HG03175 (cell line): ENCODE measurements around the gene CUL1.
A peak's percentile ranks its signal among the peaks of the same experiment; 100 is the strongest.
"Not testable (repeated sequence)": the region's sequence is repeated elsewhere in the genome, so short reads cannot be mapped to it uniquely, and the experiment has no call there.

Experiments used
- ATAC-seq: cut with Tn5 transposase; IDR thresholded peaks from one replicate; pipeline ENCODE4 v1.9.1; 2021; ENCODE audit warnings: mild to moderate bottlenecking, moderate library complexity; ENCODE audit not compliant: unreplicated experiment

The CUL1 gene

DNA sequence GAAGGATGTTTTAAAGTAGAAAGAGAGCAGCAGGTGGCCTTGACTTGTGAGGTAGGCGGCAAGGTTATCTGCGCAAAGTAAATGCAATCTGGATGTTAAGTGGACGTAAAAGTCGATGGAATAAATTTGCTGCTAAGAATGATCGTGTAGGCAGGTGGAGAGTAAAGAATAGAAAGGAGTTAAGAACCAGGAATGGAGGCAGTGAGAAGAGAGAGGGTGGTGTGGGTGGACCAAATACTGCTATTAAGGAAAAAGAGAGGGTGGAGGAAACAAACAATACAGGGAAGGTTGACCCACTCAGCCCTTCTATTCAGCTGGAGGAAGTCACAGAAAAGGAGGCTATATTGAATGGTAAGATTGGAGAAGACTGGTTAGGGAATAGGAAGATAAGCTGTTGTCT is 1.9 kb upstream of the CUL1 start:
- ATAC-seq: no peak

DNA sequence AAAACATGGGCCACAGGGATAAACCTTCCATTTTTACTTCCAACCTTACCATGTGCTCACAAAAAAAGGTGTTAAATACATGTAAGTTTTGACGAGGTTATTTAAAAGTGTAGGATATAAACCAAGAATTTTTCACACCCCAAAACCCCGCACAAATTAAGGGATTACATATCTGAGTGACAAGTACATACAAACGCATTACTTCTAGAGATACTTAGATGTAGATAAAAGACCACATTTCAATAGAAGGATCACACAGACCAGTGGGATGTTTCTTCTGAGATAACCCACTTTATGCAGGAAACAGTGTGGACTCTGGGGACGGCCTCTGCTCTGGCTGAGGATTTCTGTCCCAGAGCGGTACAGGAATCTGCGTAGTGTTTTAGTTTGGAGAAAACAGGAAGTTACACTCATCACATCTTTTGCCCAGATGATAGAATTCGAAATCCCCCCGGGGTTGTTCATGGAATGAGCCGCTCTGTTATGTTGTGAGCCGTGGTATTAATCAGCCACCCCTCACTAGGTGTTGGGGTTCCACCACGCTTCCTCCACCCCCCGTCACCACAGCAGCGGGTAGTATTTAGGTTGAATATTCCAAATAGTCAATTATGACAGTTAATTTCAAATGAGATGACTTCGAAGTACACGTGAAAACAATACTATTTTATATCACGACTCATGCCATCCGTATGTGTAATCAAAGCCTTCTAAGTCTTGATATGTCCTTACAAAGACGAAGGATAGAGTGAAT is 1.3 kb upstream of the CUL1 start:
- no peak for ATAC-seq

DNA sequence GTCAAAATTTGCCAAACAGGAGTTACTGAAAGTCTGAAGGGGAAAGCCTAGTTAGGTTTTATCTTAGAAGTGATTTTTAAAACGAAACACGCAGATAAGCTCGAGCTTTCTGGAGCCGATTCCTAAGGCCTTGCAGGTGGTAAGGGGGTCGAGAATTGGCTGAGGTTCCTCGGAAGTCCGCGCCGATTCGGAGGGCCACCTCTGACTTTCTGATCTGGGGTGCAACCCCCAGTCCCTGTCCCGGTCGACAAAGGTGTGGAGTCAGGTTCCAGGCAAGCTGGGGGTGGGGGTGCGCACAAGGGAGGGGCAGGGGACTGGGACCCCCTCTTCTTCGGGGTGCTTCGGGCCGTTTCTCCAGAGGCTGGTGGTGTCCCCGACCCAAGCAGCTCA is 701 bp upstream of the CUL1 start:
- peak; percentile 6 for ATAC-seq

DNA sequence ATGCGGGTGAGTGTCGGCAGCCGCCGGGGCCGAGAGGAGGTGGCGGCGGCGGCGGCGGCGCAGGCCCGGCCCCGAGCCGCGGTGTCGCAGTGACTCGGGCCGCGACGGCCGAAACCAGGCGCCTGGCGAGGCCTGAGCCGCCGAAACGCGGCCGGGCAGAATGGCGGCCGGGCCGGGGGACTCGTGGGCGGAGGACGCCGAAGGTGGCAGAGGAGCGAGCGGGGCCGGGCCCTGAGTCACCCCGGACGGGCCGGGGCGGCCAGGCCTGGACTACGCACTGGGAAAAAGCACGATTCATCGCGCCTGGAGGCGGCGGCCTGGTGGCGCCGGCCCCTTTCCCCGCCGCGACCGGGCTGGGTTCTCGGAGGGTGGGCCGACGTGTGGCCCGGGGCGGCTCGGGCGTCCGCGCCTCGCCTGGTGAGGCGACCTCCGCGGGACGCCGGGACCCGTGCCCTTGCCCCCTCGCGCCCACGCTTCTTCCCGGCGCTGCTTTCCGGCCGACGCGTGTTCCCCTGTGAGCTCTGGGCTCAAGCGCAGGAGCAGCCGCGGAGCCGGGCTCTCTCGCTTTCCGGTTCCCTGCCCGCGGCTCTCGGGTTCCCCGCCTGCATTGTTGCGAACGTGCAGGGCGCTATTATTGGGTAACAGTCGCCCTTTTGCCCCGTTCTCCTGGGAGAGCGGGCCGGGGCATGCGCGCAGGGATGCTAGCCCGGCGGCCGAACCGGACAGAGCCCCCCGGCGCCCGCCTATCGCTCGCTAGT is 500 bp downstream of the CUL1 start:
- ATAC-seq: peak; percentile 39

DNA sequence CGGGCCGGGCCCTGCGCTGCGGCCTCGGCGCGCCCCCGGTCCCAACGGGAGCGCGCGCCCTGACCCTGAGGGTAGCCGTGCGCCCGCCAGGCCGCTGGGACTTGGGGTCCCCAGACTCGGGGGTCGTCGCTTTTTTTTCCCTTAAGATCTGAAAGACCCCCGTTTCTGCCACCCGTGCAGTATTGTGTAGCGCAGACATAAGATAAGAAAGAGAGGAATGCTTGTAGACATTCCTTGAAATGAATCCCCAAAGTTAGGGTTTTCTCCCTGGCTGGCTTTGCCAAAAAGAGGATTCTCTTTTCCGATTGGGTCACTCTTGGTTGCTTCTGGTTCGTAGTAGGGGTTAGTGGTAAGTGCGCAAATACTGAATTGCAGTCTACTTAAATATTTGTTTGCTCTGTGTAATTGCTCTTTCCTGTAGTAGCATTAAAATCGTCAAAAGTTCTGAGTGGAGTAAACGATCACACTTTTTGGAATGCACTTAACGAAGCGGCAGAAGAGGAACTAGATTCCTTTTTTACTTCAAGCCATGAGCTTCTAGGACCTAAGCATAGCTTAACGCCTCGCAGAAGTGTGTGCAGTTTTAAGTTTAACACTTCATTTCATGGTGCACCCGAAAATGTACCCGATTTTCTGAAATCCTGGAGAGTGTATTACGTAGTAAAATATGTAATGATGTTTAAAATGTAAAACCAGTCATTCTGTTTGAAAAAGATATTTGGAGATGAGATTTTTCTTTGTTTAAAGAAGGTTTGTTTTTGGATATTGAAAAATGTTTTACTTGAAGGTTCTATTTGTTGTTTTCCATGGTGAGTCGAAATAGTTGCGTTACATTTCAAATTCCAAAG is 1.3 kb downstream of the CUL1 start:
- ATAC-seq: no peak

DNA sequence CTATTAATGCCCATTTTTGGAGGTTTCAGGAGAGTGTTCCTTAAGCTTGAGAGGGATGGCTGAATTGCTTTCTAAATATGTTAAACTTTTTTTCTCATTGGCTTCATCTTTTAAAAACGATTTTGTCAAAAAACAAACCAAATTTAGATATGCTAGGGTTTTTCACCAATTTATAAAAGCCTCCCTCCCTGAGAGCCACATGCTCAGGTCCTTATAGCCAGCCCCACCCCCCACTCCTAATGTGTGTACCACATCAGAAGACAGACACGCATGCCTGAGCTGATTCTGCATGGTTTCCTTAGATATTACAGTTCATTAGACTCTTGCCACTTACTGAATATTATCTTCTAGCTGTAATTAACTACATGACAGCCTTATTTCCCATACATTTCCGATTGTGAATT is 2.0 kb downstream of the CUL1 start:
- no peak for ATAC-seq

DNA sequence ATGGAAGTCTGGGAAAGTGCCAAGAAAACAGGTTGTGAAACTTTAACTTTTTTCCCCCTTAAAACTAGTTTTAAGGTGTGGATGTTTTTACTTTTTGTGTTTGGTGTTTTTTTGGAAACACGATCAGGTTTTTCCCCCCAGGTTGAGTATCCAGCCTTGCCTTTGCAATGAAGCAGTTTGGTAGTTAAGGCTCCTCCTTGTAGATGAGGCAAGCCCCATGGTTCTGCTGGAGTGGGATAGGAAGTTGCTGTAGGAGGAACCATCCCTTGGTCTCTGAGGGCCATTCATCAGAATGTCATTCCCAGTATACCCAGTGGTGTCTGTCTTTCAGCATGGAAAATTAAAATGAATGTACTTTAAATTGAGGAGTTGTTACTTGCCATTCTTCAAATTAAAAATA is 2.7 kb downstream of the CUL1 start:
- ATAC-seq: no peak

DNA sequence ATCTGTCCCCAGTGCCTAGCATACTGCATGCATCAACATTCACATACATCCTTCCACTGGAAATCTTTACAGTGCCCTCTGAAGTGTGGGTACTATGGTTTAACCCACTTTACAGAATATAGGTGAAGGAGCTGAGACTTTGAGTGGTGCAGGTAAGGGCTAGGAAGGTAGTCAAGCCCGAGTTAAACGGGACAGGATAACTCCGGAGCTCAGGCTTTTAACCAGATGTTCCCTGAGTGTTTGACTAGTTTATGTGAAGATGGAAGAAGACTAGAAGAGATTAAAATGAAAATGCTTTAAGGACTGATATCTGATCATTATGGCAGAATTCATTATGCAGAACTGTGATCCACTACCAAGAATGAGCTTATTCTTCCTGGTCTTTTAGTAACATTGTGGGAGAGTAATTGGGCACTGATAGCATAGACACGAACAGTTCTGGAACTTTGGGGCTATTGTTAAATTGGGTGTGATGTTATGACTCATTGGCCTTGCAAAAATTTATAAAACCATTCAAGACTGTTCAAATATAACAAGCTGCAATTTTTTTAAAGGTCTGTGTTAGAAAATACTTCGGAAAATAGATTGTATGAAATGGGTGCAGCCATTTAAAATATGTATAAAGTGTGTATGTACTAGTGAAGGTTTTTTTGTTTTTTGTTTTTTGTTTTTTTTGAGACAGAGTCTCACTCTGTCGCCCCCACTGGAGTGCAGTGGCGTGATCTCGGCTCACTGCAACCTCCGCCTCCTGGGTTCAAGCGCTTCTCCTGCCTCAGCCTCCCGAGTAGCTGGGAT is 4.4 kb downstream of the CUL1 start:
- ATAC-seq: no peak

DNA sequence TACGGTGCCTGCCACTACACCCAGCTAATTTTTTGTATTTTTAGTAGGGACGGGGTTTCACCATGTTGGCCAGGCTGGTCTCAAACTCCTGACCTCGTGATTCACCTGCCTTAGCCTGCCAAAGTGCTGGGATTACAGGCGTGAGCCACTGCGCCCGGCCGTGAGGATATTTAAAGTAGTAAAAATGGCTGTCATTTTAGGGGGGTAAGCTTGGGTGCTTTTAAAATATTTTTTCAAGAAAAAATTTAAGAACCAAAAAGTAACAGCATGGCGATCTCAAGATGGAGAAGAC is 4.9 kb downstream of the CUL1 start:
- ATAC-seq: not testable (repeated sequence)

DNA sequence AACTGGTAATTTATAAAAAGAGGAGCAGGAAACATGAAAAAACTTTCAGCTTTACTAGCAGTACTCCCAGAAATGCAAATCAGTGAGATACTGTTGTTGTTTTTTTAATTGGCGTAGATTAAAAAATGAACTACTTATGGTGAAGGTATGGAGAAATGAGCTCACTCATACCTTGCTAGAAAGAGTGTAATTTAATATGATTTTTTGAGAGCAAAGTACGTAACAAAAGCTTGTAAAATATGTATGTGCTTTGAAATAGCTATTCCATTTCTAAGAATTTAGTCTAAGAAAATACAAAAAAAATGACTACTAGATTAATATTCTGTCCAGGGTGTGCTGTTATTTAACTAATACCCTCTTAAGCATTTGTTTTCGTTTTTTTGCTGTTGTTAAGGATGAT is 5.5 kb downstream of the CUL1 start:
- no peak for ATAC-seq

DNA sequence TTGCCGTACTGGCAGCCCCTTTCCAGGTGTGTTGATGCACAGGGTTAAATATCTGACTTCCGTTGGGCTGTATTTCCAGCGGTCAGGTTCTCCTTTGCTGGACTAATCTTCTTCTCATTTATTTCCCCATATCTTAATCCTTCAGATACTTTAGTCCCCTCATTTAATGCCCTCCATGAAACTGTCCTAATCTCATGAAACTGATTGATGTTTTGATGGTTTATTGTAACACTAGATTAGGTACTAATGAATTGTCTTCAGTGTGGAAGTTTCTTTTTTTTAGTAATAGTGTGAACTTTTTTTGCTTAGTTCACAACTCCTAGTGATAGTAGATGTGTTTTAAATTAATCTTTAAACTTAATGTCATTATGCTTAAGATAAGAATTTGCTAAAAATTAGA is 6.3 kb downstream of the CUL1 start:
- ATAC-seq: no peak

DNA sequence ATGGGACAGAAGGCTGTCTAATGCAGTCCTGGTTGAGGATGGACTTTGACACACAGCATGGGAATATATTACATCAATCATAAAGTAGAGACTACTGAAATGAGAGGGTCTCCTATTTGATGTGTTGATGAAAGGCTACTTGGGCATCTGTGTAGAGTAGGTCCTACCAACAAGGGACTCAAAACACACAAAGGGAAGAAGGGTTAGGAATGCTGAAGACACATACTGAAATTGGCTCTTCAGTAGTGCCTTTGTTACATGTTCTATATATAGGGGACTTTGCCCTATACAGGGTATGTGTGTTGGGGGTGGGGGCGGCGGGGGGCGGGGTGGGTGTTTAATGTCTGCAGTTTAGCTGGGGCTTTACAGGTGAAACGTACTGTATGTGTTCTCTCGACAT is 7.7 kb downstream of the CUL1 start:
- ATAC-seq: no peak

DNA sequence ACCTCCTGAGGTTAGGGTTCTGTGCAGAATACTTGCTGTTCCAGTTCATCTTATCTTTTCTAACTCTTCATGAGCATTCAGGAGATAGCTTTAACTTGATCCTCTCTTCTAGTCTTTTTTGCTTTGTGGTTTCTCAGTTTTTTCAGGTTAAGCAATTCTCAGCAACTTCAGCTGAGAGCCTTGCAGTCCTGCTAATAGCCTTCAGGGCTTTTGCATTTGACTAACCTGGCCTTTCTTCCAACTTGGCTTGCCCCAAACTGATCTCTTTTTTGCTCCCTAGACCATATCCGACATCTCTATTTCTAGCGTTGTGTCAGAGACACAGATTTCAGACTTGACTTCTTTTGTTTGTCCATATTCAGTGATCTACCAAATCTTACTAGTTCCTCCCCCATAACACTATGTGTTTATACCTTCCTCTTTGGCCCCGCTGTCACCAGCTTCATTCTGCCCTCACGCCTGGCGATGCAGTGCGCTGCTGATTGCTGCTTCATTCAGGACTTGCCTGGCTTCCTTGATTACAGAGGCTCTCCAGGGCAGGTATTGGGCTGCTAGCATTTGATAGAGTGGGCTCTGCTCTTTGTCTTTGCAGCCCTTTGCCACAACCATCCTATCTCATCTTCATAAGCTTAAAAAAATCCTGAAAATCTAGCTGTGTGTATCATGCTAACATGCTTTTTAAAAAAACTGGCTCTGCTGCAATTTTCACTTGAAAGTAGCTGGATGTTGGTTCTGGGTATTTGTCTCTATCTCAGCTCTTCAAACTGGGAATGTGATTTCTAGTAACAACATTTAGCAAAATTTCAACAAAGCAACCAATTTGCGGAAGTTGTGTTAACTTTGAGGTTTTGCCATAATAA is 9.6 kb downstream of the CUL1 start:
- ATAC-seq: no peak

DNA sequence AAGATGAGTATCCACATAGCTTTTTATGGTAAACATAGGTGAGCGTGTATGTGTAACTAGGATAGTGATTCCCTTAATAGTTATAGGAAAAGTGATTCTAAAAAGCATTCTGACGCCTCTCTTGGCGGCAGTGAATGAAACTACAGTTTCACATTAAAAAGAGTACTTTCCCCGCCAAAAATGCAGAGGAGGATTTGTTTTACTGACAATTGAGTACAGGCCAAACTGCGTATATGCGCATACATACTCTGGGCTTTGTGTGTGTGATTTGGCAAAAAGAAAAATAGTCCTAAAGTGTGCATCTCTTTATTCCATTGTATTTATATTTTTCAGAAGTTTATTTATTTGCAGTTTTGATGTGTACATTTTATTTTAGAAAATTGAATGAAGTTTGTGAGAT is 10.3 kb downstream of the CUL1 start:
- ATAC-seq: no peak

DNA sequence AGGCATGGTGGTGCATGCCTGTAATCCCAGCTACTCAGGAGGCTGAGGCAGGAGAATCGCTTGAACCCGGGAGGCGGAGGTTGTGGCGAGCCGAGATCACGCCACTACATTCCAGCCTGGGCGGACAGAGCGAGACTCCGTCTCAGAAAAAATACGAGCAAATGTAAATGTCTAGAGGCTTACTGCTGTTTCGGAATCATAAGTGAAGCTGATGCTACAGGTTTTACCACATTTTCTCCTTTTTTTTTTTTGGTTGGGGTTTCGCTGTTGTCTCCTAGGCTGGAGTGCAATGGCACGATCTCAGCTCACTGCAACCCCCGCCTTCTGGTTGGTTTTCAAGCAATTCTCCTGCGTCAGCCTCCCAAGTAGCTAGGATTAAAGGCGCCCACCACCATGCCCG is 11.7 kb downstream of the CUL1 start:
- not testable (repeated sequence) for ATAC-seq

DNA sequence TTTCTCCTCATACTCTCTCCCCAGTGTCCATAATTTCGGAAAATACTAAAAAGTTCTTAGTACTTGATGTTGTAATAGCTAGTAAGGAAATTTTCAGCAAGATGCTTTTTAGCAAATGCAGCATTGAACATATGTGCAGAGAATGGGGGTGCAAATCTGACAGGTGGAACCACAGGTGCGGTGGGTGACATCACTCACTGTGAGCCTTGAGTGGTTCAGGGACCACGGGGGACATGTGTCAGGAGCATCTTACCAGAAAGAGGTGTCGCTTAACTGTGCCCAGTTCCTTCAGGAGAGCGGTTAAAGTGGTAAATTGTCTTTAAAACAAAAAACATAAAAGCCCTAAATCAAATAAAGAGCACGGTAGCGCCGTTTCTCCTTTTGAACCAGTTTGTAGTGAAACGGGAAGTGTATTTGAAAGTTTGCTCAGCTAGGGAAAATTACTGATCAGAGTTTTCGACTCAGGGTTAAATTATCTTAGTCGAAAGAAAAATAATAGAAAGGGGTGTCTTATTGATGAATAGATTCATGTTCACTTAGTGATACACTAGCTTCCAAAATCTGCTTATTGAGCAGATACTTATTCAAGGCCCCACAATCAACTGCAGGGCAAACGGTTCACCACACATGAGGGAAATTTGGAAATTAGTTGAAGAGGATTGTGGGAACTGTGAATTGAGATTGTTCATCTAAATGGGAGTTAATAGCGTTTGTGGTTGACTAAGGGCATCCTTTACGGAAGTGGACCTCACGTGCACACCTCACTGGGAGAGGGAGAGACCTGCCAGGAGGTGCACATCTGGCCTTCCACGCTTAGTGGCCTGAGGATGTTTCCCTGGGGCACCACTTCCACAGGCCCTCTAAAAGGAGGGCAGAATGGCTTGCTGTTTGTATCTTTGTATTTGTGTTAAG is 12.7 kb downstream of the CUL1 start:
- no peak for ATAC-seq

DNA sequence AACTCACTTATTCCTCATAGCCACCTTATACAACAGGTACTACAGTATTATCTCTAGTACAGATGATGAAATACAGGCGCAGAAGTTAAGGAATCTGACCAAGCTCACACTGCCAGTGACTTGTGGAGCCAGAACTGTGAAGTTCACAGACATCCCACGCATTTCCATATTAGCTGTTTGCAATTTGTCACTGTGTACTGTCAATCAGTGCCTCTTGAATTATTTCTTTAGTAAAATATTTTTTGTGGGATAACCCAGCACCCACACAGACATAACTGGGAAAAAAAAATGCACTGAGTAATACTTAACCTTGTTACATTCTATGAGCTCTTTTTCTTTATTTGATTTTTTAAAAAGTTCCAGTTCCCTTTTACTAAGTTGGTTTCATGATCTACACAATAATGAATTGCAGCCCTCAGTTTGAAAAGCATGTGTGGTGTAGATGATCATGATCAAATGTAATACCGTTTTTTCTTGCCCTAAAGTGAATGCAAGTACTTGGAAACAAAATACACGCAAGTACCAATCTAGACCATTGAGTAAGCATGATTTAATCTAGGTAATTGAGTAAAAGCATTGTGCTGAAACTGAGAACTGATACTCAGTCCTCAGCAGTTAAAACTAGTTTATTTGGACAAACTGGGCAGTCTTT is 14.1 kb downstream of the CUL1 start:
- peak; percentile 57 for ATAC-seq

DNA sequence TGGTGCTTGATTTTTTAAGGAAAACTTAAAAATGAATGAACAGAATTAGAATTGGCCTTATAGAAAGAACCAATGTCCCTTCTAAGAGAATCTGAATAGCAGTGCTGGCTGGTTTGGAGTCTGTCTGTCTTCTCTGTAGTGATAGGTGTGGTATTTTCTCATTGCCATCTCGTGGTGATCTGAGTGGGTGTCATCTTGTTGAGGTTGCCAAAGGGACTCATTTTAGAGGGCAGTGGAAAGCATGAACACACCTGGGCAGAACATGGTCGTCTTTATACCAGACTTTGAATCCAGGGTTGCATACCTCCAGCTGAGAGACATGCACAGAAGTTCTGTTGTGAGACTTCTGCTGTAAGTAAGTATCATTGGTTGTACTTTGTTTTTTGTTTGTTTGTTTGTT is 15.8 kb downstream of the CUL1 start:
- ATAC-seq: no peak

DNA sequence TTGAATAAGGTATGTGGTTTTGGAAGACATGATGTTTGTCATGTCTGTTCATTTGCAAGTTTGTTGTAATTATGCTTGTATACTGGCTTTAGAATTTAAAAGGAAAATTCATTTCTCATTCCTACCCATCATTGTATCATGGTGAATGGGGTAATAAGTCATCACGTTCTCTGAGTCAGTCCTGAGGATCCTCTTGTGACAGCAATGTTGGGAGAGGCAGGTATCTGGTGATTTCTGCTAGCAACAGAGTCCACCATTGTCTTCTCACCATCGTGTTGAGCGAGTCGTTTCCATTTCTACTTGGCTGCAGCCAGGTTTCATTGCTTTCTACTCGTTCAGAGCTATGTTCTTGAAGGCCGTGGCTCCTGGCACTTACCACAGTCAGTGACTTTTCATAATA is 16.3 kb downstream of the CUL1 start:
- ATAC-seq: no peak
